ENCODE measurements around the gene GMDS.

DNA sequence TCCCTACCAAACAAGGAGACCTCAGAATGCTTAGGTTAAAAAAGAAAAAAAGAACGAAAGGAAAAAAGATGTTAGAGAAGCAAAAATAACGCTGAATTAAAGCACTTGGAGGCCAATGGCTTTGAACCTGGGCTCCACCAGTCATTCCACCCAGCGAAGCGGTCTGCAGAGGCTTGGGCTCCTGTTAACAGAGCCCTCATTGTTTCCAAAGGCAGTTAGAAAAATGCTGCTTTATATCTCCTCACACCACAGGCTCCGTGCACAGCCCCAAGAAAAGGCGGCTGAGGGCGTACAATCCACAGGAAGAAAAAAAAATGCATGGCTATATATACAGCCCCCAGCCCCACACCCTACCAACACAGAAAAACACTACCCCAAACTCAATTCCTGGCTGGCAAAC is 379.8 kb downstream of the GMDS start:
- no peak for TF ChIP-seq EZH2 (IDR thresholded peaks at IDR 0.05; ENCODE audit: low read length)
- TF ChIP-seq, protein P1, sequence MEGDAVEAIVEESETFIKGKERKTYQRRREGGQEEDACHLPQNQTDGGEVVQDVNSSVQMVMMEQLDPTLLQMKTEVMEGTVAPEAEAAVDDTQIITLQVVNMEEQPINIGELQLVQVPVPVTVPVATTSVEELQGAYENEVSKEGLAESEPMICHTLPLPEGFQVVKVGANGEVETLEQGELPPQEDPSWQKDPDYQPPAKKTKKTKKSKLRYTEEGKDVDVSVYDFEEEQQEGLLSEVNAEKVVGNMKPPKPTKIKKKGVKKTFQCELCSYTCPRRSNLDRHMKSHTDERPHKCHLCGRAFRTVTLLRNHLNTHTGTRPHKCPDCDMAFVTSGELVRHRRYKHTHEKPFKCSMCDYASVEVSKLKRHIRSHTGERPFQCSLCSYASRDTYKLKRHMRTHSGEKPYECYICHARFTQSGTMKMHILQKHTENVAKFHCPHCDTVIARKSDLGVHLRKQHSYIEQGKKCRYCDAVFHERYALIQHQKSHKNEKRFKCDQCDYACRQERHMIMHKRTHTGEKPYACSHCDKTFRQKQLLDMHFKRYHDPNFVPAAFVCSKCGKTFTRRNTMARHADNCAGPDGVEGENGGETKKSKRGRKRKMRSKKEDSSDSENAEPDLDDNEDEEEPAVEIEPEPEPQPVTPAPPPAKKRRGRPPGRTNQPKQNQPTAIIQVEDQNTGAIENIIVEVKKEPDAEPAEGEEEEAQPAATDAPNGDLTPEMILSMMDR (optimal IDR thresholded peaks at IDR 0.05 in 1 of 3, IDR thresholded peaks at IDR 0.05 in 1 of 3, conservative IDR thresholded peaks at IDR 0.05 in 1 of 3; ENCODE audit: extremely low read depth in 1 of 3, insufficient read depth in 2 of 3, low read length in 3 of 3), result no peak

Measured in keratinocyte (primary cell).